A673 (cell line): Measurements from ENCODE around the gene ARHGAP26.

Experiments used
- CTCF ChIP-seq: fragments of 300-800, 200-600 bp; sonication (generic); conservative IDR thresholded peaks from 2 replicates; pipeline ENCODE4 v1.5.1; 2017; ENCODE audit warnings: low read depth, mild to moderate bottlenecking, antibody characterized with exemption, low read length, moderate library complexity, mixed read lengths
- EZH2 ChIP-seq: fragments of 200-600 bp; sonication (generic); IDR thresholded peaks from 2 replicates; pipeline ENCODE4 v1.6.1; 2017; ENCODE audit warnings: borderline replicate concordance, low read depth, mild to moderate bottlenecking, mixed read lengths, antibody characterized with exemption, low read length; ENCODE audit not compliant: poor library complexity, severe bottlenecking

- TF ChIP-seq CTCF (no peak), EZH2 (no peak)
These were observed 201.3 kb downstream of the ARHGAP26 start for GRCh38 chr5:142971303-142972013.
